Left ventricle myocardium inferior (tissue), 1 donor: ENCODE measurements around the gene CNKSR3. TPM values are rescaled to one million over a fixed set of nuclear protein-coding genes. Genes with fewer than 3 reads are reported as not detected.
A peak's percentile ranks its signal among the peaks of the same experiment; 100 is the strongest.
"Not testable (repeated sequence)": the region's sequence is repeated elsewhere in the genome, so short reads cannot be mapped to it uniquely, and the experiment has no call there.

Source experiments
- DNase-seq: peaks from one replicate; pipeline ENCODE4 v3.0.0-alpha.2; 2020
- H3K27ac ChIP-seq: fragments of 200-600 bp; replicated peaks from 2 replicates; pipeline ENCODE4 v1.8.0; 2021
- H3K27me3 ChIP-seq: fragments of 200-600 bp; 2 replicates; pipeline ENCODE4 v1.8.0; 2021; ENCODE audit warnings: low read depth
- H3K36me3 ChIP-seq: fragments of 200-600 bp; 2 replicates; pipeline ENCODE4 v1.8.0; 2021
- H3K4me1 ChIP-seq: fragments of 200-600 bp; 2 replicates; pipeline ENCODE4 v1.8.0; 2021
- H3K4me3 ChIP-seq: fragments of 200-600 bp; 2 replicates; pipeline ENCODE4 v1.8.0; 2021; ENCODE audit warnings: mild to moderate bottlenecking, moderate library complexity
- H3K9me3 ChIP-seq: fragments of 200-600 bp; replicated peaks from 2 replicates; pipeline ENCODE4 v1.8.0; 2021
- CTCF ChIP-seq: fragments of 200-600 bp; IDR thresholded peaks from 2 replicates; pipeline ENCODE4 v1.8.0; 2021; ENCODE audit warnings: antibody characterized with exemption, mild to moderate bottlenecking, borderline replicate concordance
- intact Hi-C: fragments of 100-400 bp; cut with micrococcal nuclease; formaldehyde crosslinking; loops from one replicate; pipeline ENCODE4 v1.11.0; 2022
- total RNA-seq: library from RNA; stranded (reverse); fragmentation: NEBNext Ultra II Directional; extraction: Animal tissue kit (Norgen Biotek cat#: 25700); gene quantifications from one replicate; pipeline ENCODE4 v1.2.1, GENCODE V29; 2021
- donor health status: DM: no; HTN: yes; CAD: no; lungs with severe emphysema.

Gene CNKSR3
- total RNA-seq, 1 donor from 2014 or later, result 20.3 TPM

- no peak for TF ChIP-seq CTCF
- H3K27ac ChIP-seq, result no peak overlapping the region
- no peaks in the 10 kb centered on the region for H3K36me3 ChIP-seq
- H3K27me3 ChIP-seq, result no peaks in the 10 kb centered on the region
- peaks cover 14% of the 10 kb centered on the region for H3K4me1 ChIP-seq
- no peak for DNase-seq
- no peak overlapping the region for H3K4me3 ChIP-seq
- no peaks in the 10 kb centered on the region for H3K9me3 ChIP-seq
- intact Hi-C loops, result no loop called here
Observed at GRCh38 chr6:154550779-154551178, 40.3 kb upstream of the CNKSR3 start.

DNA sequence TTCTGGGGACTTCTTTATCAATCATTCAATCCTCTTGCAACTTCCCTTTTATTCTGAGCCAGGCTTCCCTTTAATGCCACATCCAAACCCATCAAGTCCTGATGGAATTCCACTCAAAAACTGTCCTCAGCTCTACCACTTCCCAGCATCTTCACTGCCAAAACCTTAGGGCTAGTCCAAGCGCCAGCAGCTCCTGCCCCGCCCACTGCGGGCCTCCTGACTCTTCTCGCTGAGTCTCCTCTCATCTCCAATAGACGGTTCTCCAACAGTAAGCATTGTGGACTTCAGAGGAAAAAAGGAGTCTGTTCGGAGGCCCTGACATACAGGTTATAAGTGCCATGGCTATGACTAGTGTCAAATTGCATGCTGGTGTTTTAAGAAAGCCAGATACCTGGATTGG lies 38.7 kb upstream of the CNKSR3 start:
- Histone ChIP-seq H3K9me3 (no peaks in the 10 kb centered on the region), H3K27ac (no peak overlapping the region), H3K27me3 (no peaks in the 10 kb centered on the region), H3K4me3 (no peak overlapping the region), H3K36me3 (no peaks in the 10 kb centered on the region), H3K4me1 (peaks cover 5% of the 10 kb centered on the region)
- TF ChIP-seq CTCF, result no peak
- intact Hi-C loops, result no loop called here
- DNase-seq, result no peak

GRCh38 chr6:154548130-154548830 lies 37.8 kb upstream of the CNKSR3 start:
- Histone ChIP-seq H3K27me3 (no peaks in the 10 kb centered on the region), H3K36me3 (no peaks in the 10 kb centered on the region), H3K4me3 (no peak overlapping the region), H3K4me1 (peaks cover 5% of the 10 kb centered on the region), H3K9me3 (no peaks in the 10 kb centered on the region), H3K27ac (no peak overlapping the region)
- intact Hi-C loops, result no loop called here
- peak; percentile 20 for DNase-seq
- no peak for TF ChIP-seq CTCF

- intact Hi-C loops, result no loop called here
- Histone ChIP-seq H3K27ac (no peak overlapping the region), H3K36me3 (no peaks in the 10 kb centered on the region), H3K9me3 (no peaks in the 10 kb centered on the region), H3K4me1 (peaks cover 4% of the 10 kb centered on the region), H3K4me3 (no peak overlapping the region), H3K27me3 (no peaks in the 10 kb centered on the region)
- TF ChIP-seq CTCF, result no peak
- no peak for DNase-seq
Observed at GRCh38 chr6:154543628-154544027, 33.1 kb upstream of the CNKSR3 start.

GRCh38 chr6:154542747-154543146 lies 32.3 kb upstream of the CNKSR3 start:
- no peaks in the 10 kb centered on the region for H3K36me3 ChIP-seq
- H3K4me1 ChIP-seq, result no peaks in the 10 kb centered on the region
- H3K27ac ChIP-seq, result no peak overlapping the region
- no peak for TF ChIP-seq CTCF
- no peaks in the 10 kb centered on the region for H3K27me3 ChIP-seq
- no peak overlapping the region for H3K4me3 ChIP-seq
- no peaks in the 10 kb centered on the region for H3K9me3 ChIP-seq
- no peak for DNase-seq
- intact Hi-C loops, result no loop called here

- H3K27me3 ChIP-seq, H3K9me3 ChIP-seq, DNase-seq, H3K4me3 ChIP-seq, H3K36me3 ChIP-seq, intact Hi-C loops, H3K4me1 ChIP-seq, H3K27ac ChIP-seq: not testable (repeated sequence)
Observed at GRCh38 chr6:154541837-154542236, 31.4 kb upstream of the CNKSR3 start.
